HG03135 (cell line): ENCODE measurements around the gene GLTP.
"Not testable (repeated sequence)": the region's sequence is repeated elsewhere in the genome, so short reads cannot be mapped to it uniquely, and the experiment has no call there.

Experiments used
- ATAC-seq: cut with Tn5 transposase; IDR thresholded peaks from one replicate; pipeline ENCODE4 v1.9.1; 2021; ENCODE audit warnings: mild to moderate bottlenecking, moderate library complexity; ENCODE audit not compliant: unreplicated experiment

Gene GLTP

DNA sequence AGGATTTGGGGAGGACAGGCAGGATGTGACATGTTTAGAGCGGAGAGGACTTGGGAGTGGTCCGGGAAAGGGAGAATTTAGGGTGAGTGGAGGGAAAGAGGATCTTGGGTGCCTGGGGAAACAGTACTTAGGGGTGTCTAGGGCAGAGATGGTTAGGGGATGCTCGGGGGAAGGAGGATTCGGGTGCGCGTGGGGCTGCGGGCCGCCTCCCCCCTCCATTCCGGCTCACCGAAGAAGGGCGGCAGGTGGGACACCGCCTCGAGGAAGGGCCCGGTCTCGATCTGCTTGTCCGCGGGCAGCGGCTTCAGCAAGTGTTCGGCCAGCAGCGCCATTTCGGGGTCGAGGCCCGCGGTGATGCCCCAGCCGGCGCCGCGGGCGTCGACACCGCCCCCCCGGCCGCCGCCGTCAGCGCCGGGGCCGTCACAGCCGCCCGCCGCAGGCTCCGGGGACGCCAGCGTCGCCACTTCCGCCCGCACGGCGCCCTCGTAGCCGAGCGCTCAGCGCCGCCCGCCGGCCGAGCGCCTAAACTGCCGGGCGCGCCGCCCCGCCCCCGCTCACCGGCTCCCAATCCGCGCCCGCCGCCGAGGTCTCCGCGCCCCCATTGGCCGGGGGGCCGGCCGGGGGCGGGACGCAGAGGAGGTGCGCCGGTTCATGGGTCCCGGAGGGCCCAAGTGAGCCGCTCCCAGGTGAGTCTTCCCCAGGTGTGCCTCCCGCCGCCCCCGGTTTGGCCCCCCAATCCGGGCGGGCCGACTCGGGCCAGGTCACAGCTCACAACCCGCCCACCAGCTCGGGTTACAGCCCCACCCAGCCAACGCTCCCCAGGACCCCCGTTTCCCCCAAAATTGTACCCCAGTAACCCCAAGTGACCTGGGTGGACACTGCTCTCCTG lies at the start of gene GLTP:
GLTP (minus strand) TSS at position 499 of the 889 bp plus-strand sequence; CDS start at position 332, 167 bp downstream.
- peak; percentile 92 for ATAC-seq

- not testable (repeated sequence) for ATAC-seq
Measured at GRCh38 chr12:109929326-109929725, 49.0 kb upstream of the GLTP start.

GRCh38 chr12:109928058-109928656 lies 47.8 kb upstream of the GLTP start:
- ATAC-seq = no peak

DNA sequence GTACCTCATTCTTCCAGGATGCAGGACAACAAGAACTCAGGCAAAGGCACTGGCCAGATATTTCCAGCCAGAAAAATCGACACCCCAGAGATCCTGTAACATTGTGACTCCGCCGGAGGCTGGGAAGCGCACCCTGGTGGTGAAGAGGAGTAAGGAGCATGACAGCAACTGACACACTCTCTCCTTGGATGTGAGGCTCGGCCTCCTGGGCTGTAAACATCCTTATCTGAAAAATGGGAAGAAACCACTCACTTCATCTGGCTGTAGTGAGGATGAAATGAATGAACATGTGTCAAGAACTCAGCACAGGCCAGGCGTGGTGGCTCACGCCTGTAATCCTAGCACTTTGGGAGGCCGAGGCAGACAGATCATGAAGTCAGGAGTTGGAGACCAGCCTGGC lies 47.3 kb upstream of the GLTP start:
- ATAC-seq = no peak

DNA sequence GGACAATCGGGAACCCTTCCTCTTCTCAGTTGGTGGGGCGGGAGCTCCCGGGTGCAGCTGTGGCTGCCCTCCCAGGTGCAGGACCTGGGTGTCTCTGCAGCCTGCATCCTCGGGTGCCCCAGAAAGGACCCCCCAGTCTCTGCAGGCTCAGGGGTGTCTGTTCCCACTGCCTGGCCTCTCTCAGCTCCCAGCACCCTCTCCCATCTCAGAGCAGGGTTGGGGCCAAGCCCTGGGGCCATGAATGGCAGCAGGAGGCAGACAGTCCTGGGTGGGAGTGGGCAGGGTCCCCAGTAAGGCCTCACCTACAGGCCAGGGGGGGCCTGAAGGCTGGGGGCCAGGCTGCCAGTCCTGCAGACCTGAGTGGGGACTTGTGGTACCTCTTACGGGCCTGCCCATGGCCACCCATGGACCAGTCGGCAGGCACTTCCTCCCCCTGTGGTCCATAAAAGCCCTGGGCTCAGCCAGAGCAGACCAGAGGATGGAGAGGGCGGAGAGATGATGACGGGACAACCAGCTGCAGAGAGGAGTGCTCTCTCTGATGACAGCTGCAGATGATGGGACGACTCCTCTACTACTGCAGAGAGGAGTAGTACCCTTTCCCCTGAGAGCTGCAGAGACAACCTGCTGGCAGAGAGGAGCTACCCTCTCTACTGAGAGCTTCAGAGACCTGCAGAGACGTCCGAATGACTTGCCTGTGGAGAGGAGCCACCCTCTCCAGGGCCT lies 46.3 kb upstream of the GLTP start:
- ATAC-seq = no peak

DNA sequence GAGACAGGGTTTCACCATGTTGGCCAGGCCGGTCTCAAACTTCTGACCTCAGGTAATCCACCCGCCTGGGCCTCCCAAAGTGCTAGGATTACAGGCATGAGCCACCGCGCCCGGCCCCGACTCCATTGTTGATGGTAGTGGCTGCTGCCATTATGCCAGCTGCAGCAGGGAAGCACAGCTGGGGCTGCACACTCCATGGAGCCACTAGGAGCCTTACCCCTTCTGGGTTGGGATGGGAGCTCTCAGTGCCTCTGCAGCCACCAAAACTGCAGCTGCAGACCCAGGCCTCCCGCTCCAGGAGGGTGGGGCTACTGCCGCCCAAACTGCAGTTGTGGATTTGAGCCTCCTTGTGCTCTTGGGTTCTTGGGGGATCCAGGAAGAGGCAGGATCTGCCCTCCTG lies 45.7 kb upstream of the GLTP start:
- ATAC-seq = no peak

DNA sequence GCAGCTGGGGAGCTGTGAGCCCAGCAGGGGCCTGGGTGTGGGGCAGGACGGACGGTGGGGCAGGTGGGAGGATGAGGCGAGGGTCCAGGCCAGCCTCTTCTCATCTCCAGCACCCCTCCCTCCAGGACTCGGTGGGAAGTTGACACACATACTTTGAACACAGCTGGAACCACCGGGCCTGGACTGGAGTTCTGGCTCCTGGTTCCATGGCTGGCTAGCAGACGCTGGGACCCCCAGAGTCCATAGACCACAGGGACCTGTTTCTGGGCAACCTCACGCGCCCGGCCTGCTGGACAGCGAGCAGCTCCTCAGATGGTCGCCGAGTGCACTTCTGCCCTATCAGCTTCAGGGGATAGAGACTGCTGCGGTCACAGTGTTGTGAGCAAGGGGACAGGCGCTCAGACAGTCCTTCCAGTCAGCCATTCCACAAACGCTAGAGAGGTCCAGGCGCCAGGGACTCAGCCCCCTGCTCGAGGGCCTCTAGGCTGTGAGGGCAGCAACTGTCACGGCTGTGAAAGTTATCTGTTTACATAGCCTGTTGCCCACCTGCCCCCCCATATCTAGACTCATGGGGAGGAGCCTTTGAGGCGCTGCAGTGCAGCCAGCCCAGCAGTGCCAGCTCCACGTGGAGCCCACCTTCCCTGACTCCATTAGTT lies 45.0 kb upstream of the GLTP start:
- ATAC-seq = no peak

DNA sequence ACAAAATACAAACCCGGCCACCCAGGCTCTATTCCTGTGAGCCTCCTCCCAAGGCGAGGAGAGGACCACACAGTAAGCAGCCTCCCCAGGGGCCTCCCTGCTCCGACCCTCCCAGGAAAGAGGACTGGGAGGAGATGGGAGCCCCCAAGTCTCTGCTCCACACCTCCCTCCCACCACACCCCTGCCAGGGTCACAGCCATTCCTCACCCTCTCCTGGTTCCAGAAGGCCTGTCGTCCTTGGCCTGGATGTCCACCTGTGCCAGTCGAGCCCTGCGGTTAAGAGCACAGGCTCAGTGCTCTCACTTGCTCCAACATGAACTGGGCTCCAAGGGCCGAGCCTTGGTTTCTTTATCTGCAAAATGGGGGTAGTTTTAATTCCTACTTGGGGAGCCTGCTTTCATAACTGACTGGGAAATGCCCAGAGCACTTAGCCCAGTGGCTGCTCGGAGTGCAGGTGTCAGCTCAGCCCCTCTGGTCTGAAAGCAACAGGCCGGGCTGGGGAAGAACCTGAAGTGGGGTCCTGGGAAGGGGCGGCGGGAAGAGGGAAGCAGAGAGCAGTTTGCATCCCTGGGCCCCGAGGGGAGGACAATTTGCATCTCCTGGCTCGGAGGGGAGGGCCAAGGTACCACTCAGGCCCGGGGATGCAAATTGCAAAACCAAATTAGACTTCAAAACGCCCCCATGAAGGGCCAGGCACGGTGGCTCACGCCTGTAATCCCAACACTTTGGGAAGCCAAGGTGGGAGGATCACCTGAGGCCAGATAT lies 43.3 kb upstream of the GLTP start:
- no peak for ATAC-seq

GRCh38 chr12:109923038-109923437 lies 42.7 kb upstream of the GLTP start:
- no peak for ATAC-seq

DNA sequence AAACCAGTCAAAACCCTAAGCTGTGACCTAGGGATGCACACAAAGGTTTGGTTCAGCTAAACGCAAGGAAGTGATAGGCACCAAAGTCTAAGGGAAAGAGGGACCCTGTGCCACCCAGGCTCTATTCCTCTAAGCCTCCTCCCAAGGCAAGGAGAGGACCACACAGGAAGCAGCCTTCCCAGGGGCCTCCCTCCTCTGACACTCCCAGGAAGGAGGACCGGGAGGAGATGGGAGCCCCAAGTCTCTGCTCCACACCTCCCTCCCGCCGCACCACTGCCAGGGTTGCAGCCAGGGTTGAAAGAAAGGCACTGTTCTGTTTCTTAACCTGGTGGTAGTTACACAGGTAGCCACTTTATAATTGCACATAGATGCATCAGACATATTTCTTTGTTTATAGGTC lies 41.6 kb upstream of the GLTP start:
- no peak for ATAC-seq

GRCh38 chr12:109920261-109920780 lies 40.0 kb upstream of the GLTP start:
- ATAC-seq = no peak

DNA sequence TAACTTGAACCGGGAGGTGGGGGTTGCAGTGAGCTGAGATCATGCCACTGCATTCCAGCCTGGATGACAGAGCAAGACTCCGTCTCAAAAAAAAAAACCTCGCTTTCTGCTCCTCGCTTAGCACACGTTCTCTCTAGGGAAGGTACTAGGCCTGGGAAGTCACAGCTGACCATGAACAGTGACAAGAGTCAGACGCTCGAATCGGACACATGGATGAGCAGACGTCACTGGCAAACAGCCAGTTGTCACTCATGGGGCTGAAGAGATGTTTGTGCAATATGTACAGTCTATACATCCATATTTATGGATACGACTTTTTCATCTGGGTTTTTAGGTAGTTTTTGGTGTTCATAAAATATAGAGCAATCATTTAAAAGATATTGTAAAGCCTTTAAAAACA lies 39.1 kb upstream of the GLTP start:
- ATAC-seq = no peak

DNA sequence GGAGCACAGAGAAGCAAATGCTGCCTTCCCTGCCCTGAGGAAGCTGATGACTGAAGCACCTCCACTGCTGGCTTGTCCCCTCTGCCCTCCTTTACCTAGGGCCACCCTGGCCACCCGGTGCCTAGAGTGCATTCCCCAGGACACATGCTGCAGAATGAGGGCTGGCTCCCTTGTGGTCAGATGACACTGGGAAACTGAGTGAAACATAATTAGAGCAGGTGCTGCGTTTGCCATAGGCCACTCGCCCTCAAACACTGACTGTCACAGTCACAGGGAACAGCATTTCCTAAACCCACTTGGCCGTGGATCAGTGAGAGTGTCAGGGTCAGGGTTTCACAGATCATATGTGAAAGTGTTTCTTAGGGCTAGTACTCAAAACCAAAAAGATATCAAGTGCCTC lies 35.7 kb upstream of the GLTP start:
- ATAC-seq = no peak

DNA sequence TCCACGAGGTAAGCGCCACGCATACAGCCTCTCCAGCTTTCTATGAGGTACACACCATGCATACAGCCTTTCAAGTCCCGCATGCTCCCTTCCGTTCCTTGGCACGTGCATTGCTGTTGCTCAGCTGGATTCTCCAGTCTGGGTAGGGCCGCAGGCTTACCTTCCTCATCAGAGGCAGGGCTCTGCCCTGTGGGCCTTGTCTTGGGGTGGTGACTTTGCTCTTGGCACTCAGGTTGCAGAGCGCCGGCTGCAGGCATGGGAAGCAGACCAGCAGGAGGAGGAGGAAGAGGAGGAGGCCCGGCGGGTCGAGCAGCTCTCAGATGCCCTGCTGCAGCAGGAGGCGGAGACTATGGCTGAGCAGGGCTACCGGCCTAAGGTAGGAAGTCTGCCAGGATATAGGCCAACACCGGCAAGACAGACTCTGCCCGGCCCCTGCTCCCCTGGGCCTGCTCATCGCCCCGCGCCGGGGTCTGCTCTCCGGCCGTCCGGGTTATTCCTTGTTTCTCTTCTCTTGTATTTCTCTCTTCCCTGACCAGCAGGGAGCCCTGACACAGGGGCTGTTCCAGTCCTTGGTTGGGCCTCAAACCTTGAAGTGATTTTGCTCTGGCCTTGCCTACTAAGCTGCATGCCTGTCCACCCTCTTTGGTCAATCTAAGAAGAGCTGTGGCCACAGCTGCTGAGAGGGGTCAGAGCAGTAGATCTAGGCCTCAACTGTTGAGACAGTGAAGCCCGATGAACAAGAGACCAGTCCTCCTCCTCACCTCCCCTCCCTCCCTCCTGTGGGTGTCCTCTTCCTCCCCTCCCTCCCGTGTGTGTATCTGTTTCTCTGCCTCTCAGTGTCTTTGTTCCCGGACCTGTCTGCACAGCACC lies 35.1 kb upstream of the GLTP start:
- no peak for ATAC-seq

DNA sequence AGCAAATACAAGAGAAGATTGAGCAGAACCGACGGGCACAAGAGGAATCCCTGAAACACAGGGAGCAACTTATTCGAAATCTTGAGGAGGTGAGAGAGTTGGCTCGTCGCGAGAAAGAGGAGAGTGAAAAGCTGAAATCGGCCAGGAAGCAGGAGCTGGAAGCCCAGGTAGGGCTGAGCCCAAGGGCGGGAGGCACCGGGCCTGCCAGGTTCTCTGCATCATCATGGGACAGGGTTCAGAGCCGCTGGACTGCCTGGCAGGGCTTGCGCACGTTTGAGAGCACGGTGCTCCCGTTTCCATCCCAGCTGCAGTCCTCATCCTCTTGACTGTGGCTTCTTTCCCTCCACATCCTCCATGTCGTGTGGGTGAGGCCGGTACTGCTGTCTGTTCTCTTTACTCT lies 34.1 kb upstream of the GLTP start:
- ATAC-seq = no peak

DNA sequence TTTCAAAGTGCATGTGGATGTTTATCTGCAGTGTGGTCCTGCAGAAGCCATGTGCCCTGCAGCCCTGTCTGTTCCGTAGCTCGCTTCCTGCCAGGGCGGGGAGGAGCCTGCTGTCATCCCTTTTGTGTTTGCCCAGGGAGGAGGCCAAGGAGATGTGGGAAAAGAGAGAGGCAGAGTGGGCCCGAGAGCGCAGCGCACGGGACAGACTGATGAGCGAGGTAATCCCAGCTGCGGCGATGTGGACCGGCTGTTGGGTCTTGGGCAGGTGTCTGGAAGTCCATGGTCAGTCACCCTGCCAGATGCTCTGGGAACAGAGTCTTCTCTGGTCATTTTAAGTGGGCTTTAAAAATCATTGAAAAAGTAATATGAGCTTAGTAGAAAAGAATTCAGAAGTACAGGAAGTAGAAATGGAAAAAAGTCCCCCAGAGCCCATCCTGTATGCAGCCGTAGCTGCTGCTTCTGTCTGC lies 32.5 kb upstream of the GLTP start:
- no peak for ATAC-seq

- ATAC-seq = no peak
Measured at GRCh38 chr12:109910969-109911348, 30.6 kb upstream of the GLTP start.

DNA sequence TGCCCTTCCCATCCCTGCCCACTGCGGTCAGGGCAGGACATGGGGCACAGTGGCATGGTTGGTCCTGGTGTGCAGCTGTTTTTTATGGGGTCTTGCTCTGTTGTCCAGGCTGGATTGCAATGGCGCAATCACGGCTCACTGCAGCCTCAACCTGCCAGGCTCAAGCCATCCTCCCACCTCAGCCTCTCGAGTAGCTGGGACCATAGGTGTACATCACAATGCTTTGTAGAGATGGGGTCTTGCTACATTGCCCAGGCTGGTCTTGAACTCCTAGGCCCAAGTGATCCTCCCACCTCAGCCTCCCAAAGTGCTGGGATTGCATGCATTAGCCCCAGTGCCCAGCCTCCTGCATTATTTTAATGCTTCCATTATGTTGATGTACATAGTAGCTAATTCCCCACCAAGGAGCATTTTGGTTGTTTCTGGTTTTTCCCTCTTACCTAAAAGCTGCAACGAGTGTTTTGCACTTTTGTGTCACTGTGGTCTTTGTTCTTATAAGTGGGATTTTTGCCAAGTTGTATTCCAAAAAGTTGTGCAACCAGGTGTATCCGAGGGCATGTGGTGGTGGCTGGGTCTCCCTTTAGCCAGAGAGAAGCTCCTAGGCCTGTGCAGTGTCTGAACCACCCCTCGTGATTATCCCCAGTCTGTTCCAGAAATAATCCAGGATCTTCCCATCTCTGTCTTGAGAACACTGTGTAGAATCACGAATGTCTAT lies 30.1 kb upstream of the GLTP start:
- no peak for ATAC-seq

DNA sequence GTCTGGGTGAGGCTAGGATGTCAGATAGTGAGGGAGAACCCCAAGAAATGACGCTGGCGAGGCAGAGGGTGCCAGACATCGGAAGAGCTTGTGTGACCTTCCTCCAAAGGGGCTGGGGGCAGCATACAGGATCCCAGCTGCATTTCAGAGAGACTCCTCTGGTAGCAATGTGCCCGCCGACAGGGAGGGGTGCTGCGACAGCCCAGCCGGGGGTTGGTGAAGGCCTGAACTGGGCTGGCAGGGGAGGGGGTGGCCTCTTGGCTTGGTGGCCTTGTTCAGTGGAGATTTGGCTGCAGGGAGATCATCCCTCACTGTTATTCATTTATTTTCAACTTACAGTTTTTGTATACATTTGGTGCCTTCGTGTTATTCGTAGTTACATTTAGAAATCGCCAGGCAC lies 25.0 kb upstream of the GLTP start:
- no peak for ATAC-seq
